ENCODE data around the gene KCNK10. TPM values are rescaled to one million over a fixed set of nuclear protein-coding genes. Genes with fewer than 3 reads are reported as not detected.

The KCNK10 gene
- total RNA-seq, 6 experiments from 2014 or later, result not detected

DNA sequence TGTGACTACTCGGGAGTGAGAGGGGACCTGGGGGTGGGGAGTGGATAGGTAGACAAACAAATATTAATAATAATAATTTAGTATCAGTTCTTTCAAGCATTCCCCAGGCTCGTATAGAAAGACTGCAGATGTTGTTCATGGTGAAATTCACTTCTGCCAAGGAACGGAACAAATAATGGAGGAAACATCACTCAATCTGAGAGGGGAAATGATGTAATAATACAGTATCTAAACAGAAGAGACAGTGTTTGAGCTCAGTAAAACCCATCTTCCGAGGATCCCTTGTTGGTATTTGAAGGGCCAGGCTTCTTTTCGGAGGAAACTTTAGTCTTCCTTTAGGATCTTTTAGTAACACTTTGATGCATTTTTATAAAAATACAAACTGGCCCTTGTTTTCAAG is 114.2 kb downstream of the KCNK10 start:
- Mint-ChIP-seq H3K27ac (no peak overlapping the region), H3K9me3 (no peaks in the 10 kb centered on the region), H3K36me3 (ENCODE audit: low read depth) (no peaks in the 10 kb centered on the region), H3K4me1 (ENCODE audit: low read depth) (no peaks in the 10 kb centered on the region), H3K27me3 (ENCODE audit: insufficient read depth) (no peaks in the 10 kb centered on the region), H3K4me3 (no peak overlapping the region)
- no peak for DNase-seq
- TF ChIP-seq, protein P1, sequence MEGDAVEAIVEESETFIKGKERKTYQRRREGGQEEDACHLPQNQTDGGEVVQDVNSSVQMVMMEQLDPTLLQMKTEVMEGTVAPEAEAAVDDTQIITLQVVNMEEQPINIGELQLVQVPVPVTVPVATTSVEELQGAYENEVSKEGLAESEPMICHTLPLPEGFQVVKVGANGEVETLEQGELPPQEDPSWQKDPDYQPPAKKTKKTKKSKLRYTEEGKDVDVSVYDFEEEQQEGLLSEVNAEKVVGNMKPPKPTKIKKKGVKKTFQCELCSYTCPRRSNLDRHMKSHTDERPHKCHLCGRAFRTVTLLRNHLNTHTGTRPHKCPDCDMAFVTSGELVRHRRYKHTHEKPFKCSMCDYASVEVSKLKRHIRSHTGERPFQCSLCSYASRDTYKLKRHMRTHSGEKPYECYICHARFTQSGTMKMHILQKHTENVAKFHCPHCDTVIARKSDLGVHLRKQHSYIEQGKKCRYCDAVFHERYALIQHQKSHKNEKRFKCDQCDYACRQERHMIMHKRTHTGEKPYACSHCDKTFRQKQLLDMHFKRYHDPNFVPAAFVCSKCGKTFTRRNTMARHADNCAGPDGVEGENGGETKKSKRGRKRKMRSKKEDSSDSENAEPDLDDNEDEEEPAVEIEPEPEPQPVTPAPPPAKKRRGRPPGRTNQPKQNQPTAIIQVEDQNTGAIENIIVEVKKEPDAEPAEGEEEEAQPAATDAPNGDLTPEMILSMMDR (IDR thresholded peaks at IDR 0.05), result no peak

GRCh38 chr14:88204221-88204620 is 118.8 kb downstream of the KCNK10 start:
- H3K27ac Mint-ChIP-seq, result no peak overlapping the region
- H3K27me3 Mint-ChIP-seq (ENCODE audit: insufficient read depth), result peaks cover 5% of the 10 kb centered on the region
- TF ChIP-seq, protein P1 (IDR thresholded peaks at IDR 0.05), result no peak
- H3K4me1 Mint-ChIP-seq (ENCODE audit: low read depth), result no peaks in the 10 kb centered on the region
- H3K9me3 Mint-ChIP-seq, result no peaks in the 10 kb centered on the region
- no peak overlapping the region for H3K4me3 Mint-ChIP-seq
- DNase-seq, result no peak
- H3K36me3 Mint-ChIP-seq (ENCODE audit: low read depth), result no peaks in the 10 kb centered on the region

DNA sequence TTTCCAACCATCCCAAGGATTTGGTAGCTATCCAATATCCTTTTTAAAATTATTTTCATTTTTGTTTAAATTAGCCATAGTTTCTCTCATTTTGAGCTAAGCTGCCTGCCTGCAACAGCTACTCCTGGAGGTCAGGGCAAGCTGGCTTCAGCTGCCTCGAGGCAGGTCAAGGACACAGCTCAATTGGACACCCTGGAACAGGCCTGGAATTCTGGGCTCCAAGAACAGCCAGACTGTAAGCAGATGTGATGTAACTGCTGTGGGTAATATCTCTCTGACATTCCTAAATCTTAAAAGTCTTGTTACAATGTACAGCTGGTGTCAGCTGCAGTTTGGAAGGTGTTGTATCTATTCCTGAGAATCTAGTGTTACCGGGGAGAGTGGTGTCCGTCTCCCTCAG is 119.8 kb downstream of the KCNK10 start:
- H3K27me3 Mint-ChIP-seq (ENCODE audit: insufficient read depth), result peaks cover 5% of the 10 kb centered on the region
- H3K4me1 Mint-ChIP-seq (ENCODE audit: low read depth), result no peaks in the 10 kb centered on the region
- no peaks in the 10 kb centered on the region for H3K9me3 Mint-ChIP-seq
- H3K27ac Mint-ChIP-seq, result no peak overlapping the region
- H3K4me3 Mint-ChIP-seq, result no peak overlapping the region
- DNase-seq, result no peak
- no peaks in the 10 kb centered on the region for H3K36me3 Mint-ChIP-seq (ENCODE audit: low read depth)
- TF ChIP-seq, protein P1 (IDR thresholded peaks at IDR 0.05), result no peak

GRCh38 chr14:88202286-88202685 is 120.8 kb downstream of the KCNK10 start:
- TF ChIP-seq, protein P1 (IDR thresholded peaks at IDR 0.05), result no peak
- Mint-ChIP-seq H3K27ac (no peak overlapping the region), H3K27me3 (ENCODE audit: insufficient read depth) (peaks cover 5% of the 10 kb centered on the region), H3K9me3 (no peaks in the 10 kb centered on the region), H3K4me1 (ENCODE audit: low read depth) (no peaks in the 10 kb centered on the region), H3K4me3 (no peak overlapping the region), H3K36me3 (ENCODE audit: low read depth) (no peaks in the 10 kb centered on the region)
- no peak for DNase-seq

GRCh38 chr14:88201851-88202250 is 121.2 kb downstream of the KCNK10 start:
- H3K27ac Mint-ChIP-seq, result no peak overlapping the region
- TF ChIP-seq, protein P1 (IDR thresholded peaks at IDR 0.05), result no peak
- no peaks in the 10 kb centered on the region for H3K4me1 Mint-ChIP-seq (ENCODE audit: low read depth)
- H3K4me3 Mint-ChIP-seq, result no peak overlapping the region
- no peak for DNase-seq
- H3K9me3 Mint-ChIP-seq, result no peaks in the 10 kb centered on the region
- peaks cover 5% of the 10 kb centered on the region for H3K27me3 Mint-ChIP-seq (ENCODE audit: insufficient read depth)
- H3K36me3 Mint-ChIP-seq (ENCODE audit: low read depth), result no peaks in the 10 kb centered on the region

DNA sequence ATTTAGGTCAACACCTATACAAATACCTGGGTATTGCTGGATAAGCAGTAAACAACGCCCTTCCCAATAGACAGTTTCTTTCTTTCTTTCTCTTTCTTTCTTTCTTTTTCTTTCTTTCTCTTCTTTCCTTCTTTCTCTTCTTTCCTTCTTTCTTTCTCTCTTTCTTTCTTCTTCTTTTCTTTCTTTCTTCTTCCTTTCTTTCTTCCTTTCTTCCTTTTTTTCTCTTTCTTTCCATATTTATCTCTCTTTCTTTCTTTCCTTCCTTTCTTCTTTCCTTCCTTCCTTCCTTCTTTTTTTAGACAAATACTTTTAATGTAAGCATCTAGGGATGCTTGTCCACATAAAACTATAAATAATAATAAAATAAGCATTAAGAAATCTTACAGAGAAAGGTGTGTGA is 123.2 kb downstream of the KCNK10 start:
- Mint-ChIP-seq H3K4me3 (no peak overlapping the region), H3K9me3 (no peaks in the 10 kb centered on the region), H3K36me3 (ENCODE audit: low read depth) (no peaks in the 10 kb centered on the region), H3K4me1 (ENCODE audit: low read depth) (no peaks in the 10 kb centered on the region), H3K27me3 (ENCODE audit: insufficient read depth) (peaks cover 17% of the 10 kb centered on the region), H3K27ac (no peak overlapping the region)
- no peak for DNase-seq
- TF ChIP-seq, protein P1 (IDR thresholded peaks at IDR 0.05), result no peak

All from HFFc6 (cell line).